H1 (cell line): ENCODE data around the gene DDN. TPM values are rescaled to one million over a fixed set of nuclear protein-coding genes. Genes with fewer than 3 reads are reported as not detected.

ENCODE experiments used
- CTCF ChIA-PET: fragments of 300-600 bp; sonication (Branson Sonifier 250); formaldehyde crosslinking; loops from one replicate; lab custom pipeline; 2021; ENCODE audit not compliant: partially characterized antibody; lab: Charles Lee
- POLR2A ChIA-PET: fragments of 300-600 bp; sonication (Branson Sonifier 250); formaldehyde crosslinking; loops from one replicate; lab custom pipeline; 2021; ENCODE audit warnings: inconsistent platforms; ENCODE audit not compliant: partially characterized antibody; lab: Charles Lee
- DNase-seq, 2 experiments: peaks; one replicate each; pipeline versions ENCODE4 v3.0.0 to v3.0.0-alpha.2; 2010 to 2022; ENCODE audit warnings: low spot score in 2 of 2, low read depth in 1 of 2, mixed read lengths in 1 of 2
- FAIRE-seq: peaks from 2 replicates; lab custom pipeline; 2011; peaks lifted over from hg19 to GRCh38; lab: Jason Lieb, UNC
- H2AFZ ChIP-seq: 2 replicates; pipeline ENCODE4 v1.8.1; 2012; ENCODE audit warnings: low read length, inconsistent platforms
- H2AK5ac ChIP-seq: 2 replicates; pipeline ENCODE4 v1.6.1; 2013; ENCODE audit warnings: low read depth, low read length
- H2BK120ac ChIP-seq: replicated peaks from 2 replicates; pipeline ENCODE3; 2013; ENCODE audit warnings: low read depth, low read length, inconsistent platforms
- H2BK12ac ChIP-seq: 2 replicates; pipeline ENCODE4 v1.6.1; 2013; ENCODE audit warnings: low read depth, low read length
- H2BK15ac ChIP-seq: 2 replicates; pipeline ENCODE4 v1.6.1; 2013; ENCODE audit warnings: low read length
- H2BK20ac ChIP-seq: 2 replicates; pipeline ENCODE4 v1.6.1; 2013; ENCODE audit warnings: low read length
- H2BK5ac ChIP-seq: 2 replicates; pipeline ENCODE4 v1.6.1; 2013; ENCODE audit warnings: low read depth, low read length
- H3K14ac ChIP-seq: 2 replicates; pipeline ENCODE4 v1.6.1; 2013; ENCODE audit warnings: inconsistent platforms; ENCODE audit not compliant: insufficient read length
- H3K18ac ChIP-seq: 2 replicates; pipeline ENCODE4 v1.6.1; 2013; ENCODE audit warnings: low read length; ENCODE audit errors: extremely low read depth
- H3K23ac ChIP-seq: 2 replicates; pipeline ENCODE4 v1.6.1; 2013; ENCODE audit warnings: inconsistent platforms; ENCODE audit not compliant: insufficient read length
- H3K23me2 ChIP-seq: 2 replicates; pipeline ENCODE4 v1.6.1; 2013; ENCODE audit warnings: low read depth, low read length
- H3K27ac ChIP-seq: 2 replicates; pipeline ENCODE4 v1.6.1; 2011; ENCODE audit warnings: low read depth, low read length, inconsistent platforms
- H3K27me3 ChIP-seq, 4 experiments: replicated peaks in 1 of 4; 1 replicate in 1 of 4; 2 replicates in 3 of 4; pipeline versions ENCODE4 v1.6.1 to v1.8.1; 2011 to 2013; ENCODE audit warnings: low read length in 3 of 4, mild to moderate bottlenecking in 3 of 4, inconsistent platforms in 2 of 4, mixed read lengths in 2 of 4, moderate library complexity in 1 of 4; ENCODE audit not compliant: control insufficient read depth in 3 of 4, insufficient read depth in 3 of 4; ENCODE audit errors: extremely low read depth in 1 of 4
- H3K36me3 ChIP-seq, 4 experiments: 2 replicates each; pipeline versions ENCODE4 v1.6.1 to v1.8.1; 2011 to 2013; ENCODE audit warnings: mild to moderate bottlenecking in 4 of 4, low read length in 3 of 4, moderate library complexity in 2 of 4, control low read depth in 1 of 4, inconsistent platforms in 1 of 4; ENCODE audit not compliant: insufficient read depth in 4 of 4, control insufficient read depth in 2 of 4
- H3K4ac ChIP-seq: replicated peaks from 2 replicates; pipeline ENCODE3; 2013; ENCODE audit warnings: low read length, low read depth, mixed read lengths, inconsistent platforms; ENCODE audit not compliant: insufficient read length
- H3K4me1 ChIP-seq, 4 experiments: replicated peaks in 1 of 4; 1 replicate in 1 of 4; 2 replicates in 3 of 4; pipeline versions ENCODE4 v1.6.1 to v1.8.1; 2011 to 2013; ENCODE audit warnings: low read length in 3 of 4, inconsistent platforms in 2 of 4, mixed read lengths in 1 of 4; ENCODE audit not compliant: insufficient read depth in 4 of 4, control insufficient read depth in 3 of 4
- H3K4me2 ChIP-seq, 2 experiments: 2 replicates each; pipeline versions ENCODE4 v1.6.1 to v1.8.1; 2011 to 2013; ENCODE audit warnings: low read depth in 2 of 2, low read length in 2 of 2, control low read depth in 1 of 2, inconsistent platforms in 1 of 2, mild to moderate bottlenecking in 1 of 2; ENCODE audit not compliant: insufficient read depth in 1 of 2
- H3K4me3 ChIP-seq, 4 experiments: fragments of 200-600, 300-600 bp in 1 of 4; sonication (generic), shearing (Covaris generic), sonication (Bioruptor Twin) in 1 of 4; 2 replicates each; pipeline versions ENCODE4 v1.5.1 to v1.8.1; 2011 to 2016; ENCODE audit warnings: low read length in 4 of 4, low read depth in 3 of 4, control low read depth in 2 of 4, inconsistent platforms in 2 of 4, mild to moderate bottlenecking in 2 of 4, mixed read lengths in 1 of 4, moderate library complexity in 1 of 4; ENCODE audit not compliant: insufficient read depth in 2 of 4; ENCODE audit errors: extremely low read depth in 1 of 4
- H3K56ac ChIP-seq: replicated peaks from 2 replicates; pipeline ENCODE3; 2013; ENCODE audit warnings: low read depth, mild to moderate bottlenecking, mixed read lengths, low read length, inconsistent platforms; ENCODE audit not compliant: insufficient read length
- H3K79me1 ChIP-seq: 2 replicates; pipeline ENCODE4 v1.6.1; 2013; ENCODE audit warnings: low read depth, low read length, control low read depth
- H3K79me2 ChIP-seq, 2 experiments: 2 replicates each; pipeline versions ENCODE4 v1.6.1 to v1.8.1; 2012 to 2013; ENCODE audit warnings: low read length in 2 of 2, mild to moderate bottlenecking in 2 of 2, inconsistent platforms in 1 of 2; ENCODE audit not compliant: insufficient read depth in 2 of 2, control insufficient read depth in 1 of 2
- H3K9ac ChIP-seq, 4 experiments: replicated peaks in 1 of 4; 1 replicate in 1 of 4; 2 replicates in 3 of 4; pipeline versions ENCODE4 v1.6.1 to v1.8.1; 2011 to 2013; ENCODE audit warnings: low read depth in 3 of 4, low read length in 3 of 4, control low read depth in 2 of 4, mild to moderate bottlenecking in 2 of 4, moderate library complexity in 2 of 4, inconsistent platforms in 1 of 4; ENCODE audit errors: extremely low read depth in 1 of 4
- H3K9me3 ChIP-seq, 2 experiments: 2 replicates each; pipeline versions ENCODE4 v1.6.1 to v1.8.1; 2012 to 2013; ENCODE audit warnings: mild to moderate bottlenecking in 2 of 2, moderate library complexity in 2 of 2, control low read depth in 1 of 2, inconsistent platforms in 1 of 2, low read depth in 1 of 2, low read length in 1 of 2, mixed read lengths in 1 of 2; ENCODE audit not compliant: insufficient read depth in 2 of 2
- H4K20me1 ChIP-seq, 2 experiments: replicated peaks in 1 of 2; 2 replicates each; pipeline versions ENCODE3 to v1.8.1; 2011 to 2013; ENCODE audit warnings: inconsistent platforms in 2 of 2, low read length in 2 of 2, mild to moderate bottlenecking in 1 of 2; ENCODE audit not compliant: insufficient read depth in 2 of 2, control insufficient read depth in 1 of 2
- H4K5ac ChIP-seq: 2 replicates; pipeline ENCODE4 v1.6.1; 2013; ENCODE audit warnings: low read length, low read depth, mixed read lengths, inconsistent platforms; ENCODE audit not compliant: insufficient read length
- H4K8ac ChIP-seq: 2 replicates; pipeline ENCODE4 v1.8.0; 2013; ENCODE audit warnings: mild to moderate bottlenecking, moderate library complexity, low read length, inconsistent platforms; ENCODE audit not compliant: insufficient read depth; ENCODE audit errors: extremely low read depth
- H4K91ac ChIP-seq: replicated peaks from 2 replicates; pipeline ENCODE3; 2013; ENCODE audit warnings: low read length, mixed read lengths, inconsistent platforms; ENCODE audit not compliant: insufficient read length
- KDM4A ChIP-seq: IDR thresholded peaks from one replicate; pipeline ENCODE4 v1.7.1; 2012; ENCODE audit warnings: low read depth, mild to moderate bottlenecking, moderate library complexity, low read length, inconsistent platforms; ENCODE audit not compliant: severe bottlenecking
- SP2 ChIP-seq: IDR thresholded peaks from 2 replicates; pipeline ENCODE4 v1.6.1; 2012; ENCODE audit warnings: mild to moderate bottlenecking, low read length, inconsistent platforms
- WGBS, 2 experiments: shearing (Covaris generic) in 1 of 2; methylation state at CpG; one replicate each; pipeline versions ENCODE4 v1.1.6 to v1.1.7; 2013 to 2015; ENCODE audit warnings: low lambda C conversion rate in 2 of 2, mixed read lengths in 2 of 2, inconsistent platforms in 1 of 2, low coverage in 1 of 2, missing lambda C conversion rate in 1 of 2; ENCODE audit not compliant: insufficient replicate concordance in 2 of 2, insufficient coverage in 1 of 2, insufficient read length in 1 of 2; ENCODE audit errors: extremely low coverage in 1 of 2, missing lambda C conversion rate in 1 of 2; 5-methylcytosine and 5-hydroxymethylcytosine counted together
- polyA plus RNA-seq, 7 experiments: library from polyadenylated mRNA; depleted of rRNA in 3 of 7; stranded (reverse) in 5 of 7; unstranded in 2 of 7; fragments of >200 nt in 5 of 7; fragments of 200-250 nt in 2 of 7; gene quantifications; 1 replicate in 5 of 7; 2 replicates in 1 of 7; 4 replicates in 1 of 7; pipeline versions ENCODE4 v1.2.1 to v1.2.3, GENCODE V29; 2011 to 2013; ENCODE audit warnings: missing spikeins in 2 of 7, mixed read lengths in 2 of 7
- total RNA-seq: library from RNA; stranded (reverse); fragmentation: NEBNext Ultra II Directional; extraction: Animal tissue kit (Norgen Biotek cat#: 25700); gene quantifications from 2 replicates; pipeline ENCODE4 v1.2.1, GENCODE V29; 2021
- TF ChIP-seq, protein P1 (sequence below): IDR thresholded peaks from 2 replicates; pipeline ENCODE4 v1.6.1; 2011; ENCODE audit warnings: low read depth, mild to moderate bottlenecking, low read length; ENCODE audit not compliant: insufficient read depth

Gene DDN
- total and polyA plus RNA-seq, 2 of the 8 experiments (the other 6 are each of a cell fraction or from before 2014, with no cell fraction given) = 0.14 to 0.30 TPM

- H2AK5ac ChIP-seq = no peak overlapping the region; the same call in 1 of the 2 replicates
- TF ChIP-seq, protein P1, sequence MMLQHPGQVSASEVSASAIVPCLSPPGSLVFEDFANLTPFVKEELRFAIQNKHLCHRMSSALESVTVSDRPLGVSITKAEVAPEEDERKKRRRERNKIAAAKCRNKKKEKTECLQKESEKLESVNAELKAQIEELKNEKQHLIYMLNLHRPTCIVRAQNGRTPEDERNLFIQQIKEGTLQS = no peak
- TF ChIP-seq KDM4A (no peak), SP2 (no peak)
- H3K14ac ChIP-seq = no peak overlapping the region
- H3K23me2 ChIP-seq = no peaks in the 10 kb centered on the region; the same call in 1 of the 2 replicates
- POLR2A ChIA-PET = interaction anchor here (1.0 to 4.0 kb wide), 5 partner anchors 10 to 126 kb away, joined by 3 to 18 read pairs (median 3); partner anchors contain the start of genes ARF3 and RND1
- CTCF ChIA-PET = interaction anchor here (1.3 to 40.8 kb wide), 6 partner anchors 0 to 352 kb away, joined by 4 to 1336 read pairs (median 110); partner anchors contain the start of genes ARF3, DDN, PRKAG1 and WNT1
- no peak for FAIRE-seq
- no peak overlapping the region for H4K91ac ChIP-seq
- H3K27me3 ChIP-seq = peaks cover 24 to 55% (median 45%) of the 10 kb centered on the region in 4 experiments
- H3K4me2 ChIP-seq = no peak overlapping the region
- H3K4me3 ChIP-seq = no peak overlapping the region
- H2BK12ac ChIP-seq = peak overlapping the region; percentile 68; the same call in 1 of the 2 replicates
- H3K79me2 ChIP-seq = no peaks in the 10 kb centered on the region
- H3K36me3 ChIP-seq = no peaks in the 10 kb centered on the region
- H2BK20ac ChIP-seq = 0 out of 2 replicates have a peak overlapping the region, but pooled peaks have one; percentile 18
- no peaks in the 10 kb centered on the region for H3K9me3 ChIP-seq
- no peak overlapping the region for H2AFZ ChIP-seq
- no peak overlapping the region for H3K9ac ChIP-seq
- no peak overlapping the region for H4K8ac ChIP-seq
- H2BK15ac ChIP-seq = peak overlapping the region; percentile 95; the same call in 1 of the 2 replicates
- peaks cover 2 to 8% (median 4%) of the 10 kb centered on the region in 4 experiments; a peak in 5 of 7 replicates for H3K4me1 ChIP-seq
- H3K18ac ChIP-seq = no peak overlapping the region
- no peak overlapping the region for H3K4ac ChIP-seq
- WGBS, 2 experiments = 70% methylated on average over 7 of the region's 8 CpGs; no CpG with 5 or more reads in 1 of the 2 experiments
- H2BK120ac ChIP-seq = no peak overlapping the region
- no peak overlapping the region for H4K5ac ChIP-seq
- no peaks in the 10 kb centered on the region for H3K79me1 ChIP-seq
- no peak for DNase-seq
- H3K23ac ChIP-seq = no peak overlapping the region
- no peak overlapping the region; the same call in 1 of the 2 replicates for H2BK5ac ChIP-seq
- H3K27ac ChIP-seq = no peak overlapping the region
- H4K20me1 ChIP-seq = peaks cover 0 to 4% of the 10 kb centered on the region in 2 experiments
- no peak overlapping the region for H3K56ac ChIP-seq
Observed at GRCh38 chr12:48991247-48992050, 7.7 kb downstream of the DDN start.
